IMR-90 (cell line): ENCODE results near the gene ATG14. TPM values are rescaled to one million over a fixed set of nuclear protein-coding genes. Genes with fewer than 3 reads are reported as not detected.

Experiments used
- ATAC-seq: fragments of 200-7000 bp; cut with Tn5 transposase; 2 replicates; pipeline ENCODE4 v1.9.1; 2020; ENCODE audit warnings: low read depth, mild to moderate bottlenecking, moderate library complexity
- BruUV-seq: library from RNA; stranded (reverse); fragments of 400-500 nt; replicated peaks from 2 replicates; lab custom pipeline; 2021; lab: Mats Ljungman, UMichigan
- CTCF ChIA-PET: fragments of 300-600 bp; formaldehyde crosslinking; extraction: SDS; loops from one replicate; lab custom pipeline; 2021; ENCODE audit warnings: antibody characterized with exemption; lab: Yijun Ruan, JAX
- POLR2A ChIA-PET: fragments of 300-600 bp; sonication (Branson Sonifier 250); formaldehyde crosslinking; loops from one replicate; lab custom pipeline; 2022; ENCODE audit warnings: antibody characterized with exemption; ENCODE audit not compliant: unreplicated experiment; lab: Charles Lee
- DNase-seq: peaks from one replicate; pipeline ENCODE4 v3.0.0; 2013
- H2AFZ ChIP-seq: replicated peaks from 2 replicates; pipeline ENCODE3; 2013; ENCODE audit warnings: low read length, mild to moderate bottlenecking; ENCODE audit not compliant: poor library complexity
- H2AK5ac ChIP-seq: 2 replicates; pipeline ENCODE4 v1.6.1; 2013; ENCODE audit warnings: low read depth, low read length, inconsistent platforms
- H2AK9ac ChIP-seq: replicated peaks from 2 replicates; pipeline ENCODE3; 2013; ENCODE audit warnings: mild to moderate bottlenecking, low read depth, low read length, moderate library complexity; ENCODE audit not compliant: poor library complexity
- H2BK120ac ChIP-seq: 2 replicates; pipeline ENCODE4 v1.6.1; 2013; ENCODE audit warnings: low read depth, low read length, inconsistent platforms
- H2BK15ac ChIP-seq: 3 replicates; pipeline ENCODE4 v1.6.1; 2013; ENCODE audit warnings: low read depth, low read length, inconsistent platforms
- H2BK20ac ChIP-seq: 2 replicates; pipeline ENCODE4 v1.6.1; 2013; ENCODE audit warnings: low read depth, mild to moderate bottlenecking, inconsistent platforms, low read length, moderate library complexity
- H2BK5ac ChIP-seq: 2 replicates; pipeline ENCODE4 v1.6.1; 2013; ENCODE audit warnings: mild to moderate bottlenecking, low read depth, low read length, inconsistent platforms; ENCODE audit not compliant: poor library complexity, severe bottlenecking
- H3K14ac ChIP-seq: replicated peaks from 2 replicates; pipeline ENCODE4 v1.6.1; 2013; ENCODE audit warnings: low read depth, low read length, inconsistent platforms
- H3K18ac ChIP-seq: 2 replicates; pipeline ENCODE4 v1.6.1; 2013; ENCODE audit warnings: low read depth, low read length, control low read depth
- H3K23ac ChIP-seq: 2 replicates; pipeline ENCODE4 v1.6.1; 2013; ENCODE audit warnings: low read depth, low read length, inconsistent platforms
- H3K27ac ChIP-seq: 2 replicates; pipeline ENCODE4 v1.5.1; 2013; ENCODE audit warnings: mild to moderate bottlenecking, control low read depth, low read length; ENCODE audit not compliant: insufficient read depth
- H3K27me3 ChIP-seq: 2 replicates; pipeline ENCODE4 v1.6.1; 2013; ENCODE audit warnings: low read length; ENCODE audit not compliant: control insufficient read depth, insufficient read depth
- H3K36me3 ChIP-seq: 2 replicates; pipeline ENCODE4 v1.6.1; 2013; ENCODE audit warnings: low read length, mixed read lengths; ENCODE audit not compliant: control insufficient read depth, insufficient read depth
- H3K4ac ChIP-seq: 2 replicates; pipeline ENCODE4 v1.6.1; 2013; ENCODE audit warnings: low read depth, low read length, inconsistent platforms
- H3K4me1 ChIP-seq: 2 replicates; pipeline ENCODE4 v1.6.1; 2013; ENCODE audit warnings: low read length, mixed read lengths; ENCODE audit not compliant: control insufficient read depth, insufficient read depth
- H3K4me2 ChIP-seq: 2 replicates; pipeline ENCODE4 v1.6.1; 2013; ENCODE audit warnings: low read depth, mild to moderate bottlenecking, control low read depth, low read length, moderate library complexity
- H3K4me3 ChIP-seq: 2 replicates; pipeline ENCODE4 v1.5.1; 2013; ENCODE audit warnings: low read depth, mild to moderate bottlenecking, control low read depth, low read length, moderate library complexity; ENCODE audit not compliant: insufficient read depth
- H3K56ac ChIP-seq: 2 replicates; pipeline ENCODE4 v1.6.1; 2013; ENCODE audit warnings: low read length, inconsistent platforms; ENCODE audit not compliant: insufficient read depth; ENCODE audit errors: extremely low read depth
- H3K79me1 ChIP-seq, 2 experiments: 2 replicates each; pipeline ENCODE4 v1.6.1; 2013; ENCODE audit warnings: low read length in 2 of 2, inconsistent platforms in 1 of 2, low read depth in 1 of 2
- H3K9ac ChIP-seq: 2 replicates; pipeline ENCODE4 v1.6.1; 2013; ENCODE audit warnings: low read depth, low read length, control low read depth
- H3K9me1 ChIP-seq: 2 replicates; pipeline ENCODE4 v1.6.1; 2013; ENCODE audit warnings: low read length, inconsistent platforms; ENCODE audit not compliant: insufficient read depth
- H3K9me3 ChIP-seq: 2 replicates; pipeline ENCODE4 v1.6.1; 2013; ENCODE audit warnings: low read length; ENCODE audit not compliant: control insufficient read depth, insufficient read depth
- H4K20me1 ChIP-seq: 2 replicates; pipeline ENCODE4 v1.6.1; 2013; ENCODE audit warnings: low read length, inconsistent platforms; ENCODE audit not compliant: insufficient read depth
- H4K5ac ChIP-seq: 2 replicates; pipeline ENCODE4 v1.6.1; 2013; ENCODE audit warnings: mild to moderate bottlenecking, low read depth, low read length, control low read depth
- H4K8ac ChIP-seq, 2 experiments: 2 replicates each; pipeline ENCODE4 v1.6.1; 2013; ENCODE audit warnings: low read depth in 2 of 2, low read length in 2 of 2, control low read depth in 1 of 2, inconsistent platforms in 1 of 2
- H4K91ac ChIP-seq: 2 replicates; pipeline ENCODE4 v1.6.1; 2013; ENCODE audit warnings: low read depth, low read length, inconsistent platforms; ENCODE audit not compliant: insufficient read depth
- BHLHE40 ChIP-seq: fragments of 150-350 bp; IDR thresholded peaks from 2 replicates; pipeline ENCODE4 v1.6.1; 2016; ENCODE audit warnings: mild to moderate bottlenecking, low read depth, low read length
- CEBPB ChIP-seq: IDR thresholded peaks from 2 replicates; pipeline ENCODE4 v1.6.1; 2012; ENCODE audit warnings: low read depth, low read length, improper control_type of control experiment
- CHD1 ChIP-seq: IDR thresholded peaks from 2 replicates; pipeline ENCODE4 v1.6.1; 2012; ENCODE audit warnings: low read depth, low read length, improper control_type of control experiment
- CTCF ChIP-seq: conservative IDR thresholded peaks from 2 replicates; pipeline ENCODE4 v1.5.1; 2012; ENCODE audit warnings: mild to moderate bottlenecking, low read depth, low read length, improper control_type of control experiment
- ELK1 ChIP-seq: fragments of 150-350 bp; IDR thresholded peaks from 2 replicates; pipeline ENCODE4 v1.6.1; 2016; ENCODE audit warnings: low read depth, mild to moderate bottlenecking, low read length, moderate library complexity, borderline replicate concordance
- FOS ChIP-seq: fragments of 150-350 bp; IDR thresholded peaks from 2 replicates; pipeline ENCODE4 v1.6.1; 2016; ENCODE audit warnings: low read depth, low read length
- MAFK ChIP-seq: IDR thresholded peaks from 2 replicates; pipeline ENCODE4 v1.6.1; 2012; ENCODE audit warnings: low read depth, low read length, improper control_type of control experiment
- MAZ ChIP-seq: IDR thresholded peaks from 2 replicates; pipeline ENCODE4 v1.6.1; 2012; ENCODE audit warnings: low read depth, mild to moderate bottlenecking, low read length, improper control_type of control experiment, moderate library complexity, borderline replicate concordance
- MXI1 ChIP-seq: IDR thresholded peaks from 2 replicates; pipeline ENCODE4 v1.6.1; 2012; ENCODE audit warnings: low read depth, mild to moderate bottlenecking, low read length, moderate library complexity, borderline replicate concordance
- NFE2L2 ChIP-seq: fragments of 150-350 bp; IDR thresholded peaks from 2 replicates; pipeline ENCODE4 v1.6.1; 2016; ENCODE audit warnings: low read depth, mild to moderate bottlenecking, low read length
- POLR2A ChIP-seq: IDR thresholded peaks from 2 replicates; pipeline ENCODE4 v1.6.1; 2012; ENCODE audit warnings: mild to moderate bottlenecking, low read depth, low read length
- RAD21 ChIP-seq: IDR thresholded peaks from 2 replicates; pipeline ENCODE4 v1.6.1; 2012; ENCODE audit warnings: low read length, improper control_type of control experiment
- RCOR1 ChIP-seq: IDR thresholded peaks from 2 replicates; pipeline ENCODE4 v1.6.1; 2012; ENCODE audit warnings: mild to moderate bottlenecking, low read length, improper control_type of control experiment; ENCODE audit not compliant: insufficient replicate concordance
- RFX5 ChIP-seq: IDR thresholded peaks from 2 replicates; pipeline ENCODE4 v1.8.0; 2012; ENCODE audit warnings: low read depth, mild to moderate bottlenecking, low read length, moderate library complexity
- SMC3 ChIP-seq: fragments of 150-350 bp; IDR thresholded peaks from 2 replicates; pipeline ENCODE4 v1.6.1; 2016; ENCODE audit warnings: low read depth, mild to moderate bottlenecking, antibody characterized with exemption, low read length, moderate library complexity
- WGBS, 2 experiments: methylation state at CpG; one replicate each; pipeline versions ENCODE4 v1.1.5 to v1.1.7; 2013; ENCODE audit warnings: missing lambda C conversion rate in 2 of 2; ENCODE audit not compliant: insufficient read length in 1 of 2; ENCODE audit errors: extremely low coverage in 2 of 2; 5-methylcytosine and 5-hydroxymethylcytosine counted together
- dilution Hi-C: fragments of 300-500 bp; cut with HindIII; formaldehyde crosslinking; loops from one replicate; pipeline ENCODE4 v1.14.3; 2018; ENCODE audit warnings: low sequenced_read_pairs; ENCODE audit not compliant: unreplicated experiment
- in situ Hi-C: fragments of 300-500 bp; cut with MboI; formaldehyde crosslinking; loops from 3 replicates; pipeline ENCODE4 v1.14.3; 2019; ENCODE audit warnings: low sequenced_read_pairs, inconsistent platforms, mixed read lengths
- intact Hi-C: fragments of 100-400 bp; cut with micrococcal nuclease; formaldehyde crosslinking; loops from 2 replicates; pipeline ENCODE4 v1.10.0; 2022
- polyA plus RNA-seq, 3 experiments: library from polyadenylated mRNA; depleted of rRNA; stranded (reverse); fragments of >200 nt; gene quantifications; 2 replicates each; pipeline ENCODE4 v1.2.3, GENCODE V29; 2012; ENCODE audit warnings: low replicate concordance in 1 of 3
- total RNA-seq: library from RNA; depleted of rRNA; stranded (reverse); fragments of >200 nt; gene quantifications from 2 replicates; pipeline ENCODE4 v1.2.3, GENCODE V29; 2012
- TF ChIP-seq, protein P1 (sequence below): fragments of 150-350 bp; IDR thresholded peaks from 2 replicates; pipeline ENCODE4 v1.6.1; 2017; ENCODE audit warnings: mild to moderate bottlenecking, antibody characterized with exemption, low read length, low read depth

ATG14 gene
- total and polyA plus RNA-seq, 2 of the 4 experiments (the other 2 are of a cell fraction) = 5.0 to 12.4 TPM

DNA sequence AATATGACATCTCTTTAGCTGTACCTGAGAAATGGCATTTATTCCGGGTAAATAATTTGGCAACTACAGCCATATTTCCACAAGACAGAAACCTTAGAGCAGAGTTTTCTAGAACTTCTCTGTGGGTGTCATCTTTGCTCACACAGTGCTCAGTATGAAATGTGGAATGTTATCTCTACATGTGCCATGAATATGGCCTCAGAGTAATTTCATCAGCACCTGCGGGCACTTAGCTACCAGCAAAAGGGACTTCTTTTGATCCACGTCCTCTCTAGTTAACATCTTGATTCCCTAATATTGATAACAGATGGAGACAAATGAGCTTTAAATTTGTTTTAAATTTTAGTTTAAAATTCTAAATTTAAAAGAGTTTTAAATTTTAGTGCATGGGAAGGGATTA is 2.9 kb upstream of the ATG14 start:
- Histone ChIP-seq H2AK5ac (no peak overlapping the region), H3K23ac (no peak overlapping the region), H4K5ac (no peak overlapping the region), H3K9me3 (no peaks in the 10 kb centered on the region), H2BK120ac (no peak overlapping the region), H3K14ac (no peak overlapping the region), H4K8ac (no peak overlapping the region), H2BK5ac (no peak overlapping the region), H4K20me1 (no peaks in the 10 kb centered on the region), H3K27ac (no peak overlapping the region), H3K79me1 (peaks cover 10 to 12% of the 10 kb centered on the region in 2 experiments), H2AK9ac (no peak overlapping the region), H3K4me2 (no peak overlapping the region), H3K4ac (no peak overlapping the region), H2BK20ac (no peak overlapping the region), H2AFZ (no peak overlapping the region), H3K56ac (no peak overlapping the region), H4K91ac (no peak overlapping the region), H3K9me1 (no peaks in the 10 kb centered on the region; the same call in 1 of the 2 replicates), H3K4me1 (peaks cover 2% of the 10 kb centered on the region; the same call in 1 of the 2 replicates), H3K27me3 (peaks cover 1% of the 10 kb centered on the region; the same call in 1 of the 2 replicates), H2BK15ac (no peak overlapping the region), H3K4me3 (no peak overlapping the region), H3K36me3 (no peaks in the 10 kb centered on the region), H3K18ac (no peak overlapping the region), H3K9ac (no peak overlapping the region)
- intact Hi-C loops = no loop called here
- no peak for DNase-seq
- TF ChIP-seq BHLHE40 (no peak), FOS (no peak), NFE2L2 (no peak), MAFK (no peak), SMC3 (no peak), ELK1 (no peak), MAZ (no peak), RAD21 (no peak), CEBPB (no peak), CHD1 (no peak), CTCF (no peak), RCOR1 (no peak), RFX5 (no peak), POLR2A (no peak), MXI1 (no peak)
- TF ChIP-seq, protein P1, sequence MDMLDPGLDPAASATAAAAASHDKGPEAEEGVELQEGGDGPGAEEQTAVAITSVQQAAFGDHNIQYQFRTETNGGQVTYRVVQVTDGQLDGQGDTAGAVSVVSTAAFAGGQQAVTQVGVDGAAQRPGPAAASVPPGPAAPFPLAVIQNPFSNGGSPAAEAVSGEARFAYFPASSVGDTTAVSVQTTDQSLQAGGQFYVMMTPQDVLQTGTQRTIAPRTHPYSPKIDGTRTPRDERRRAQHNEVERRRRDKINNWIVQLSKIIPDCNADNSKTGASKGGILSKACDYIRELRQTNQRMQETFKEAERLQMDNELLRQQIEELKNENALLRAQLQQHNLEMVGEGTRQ = no peak
- ATAC-seq = no peak
- dilution Hi-C loops = no loop called here
- in situ Hi-C loops = no loop called here
- ChIA-PET CTCF (no interaction called here), POLR2A (no interaction called here)
- WGBS, 2 experiments = no CpG with 5 or more reads among the region's 3 CpGs
- no TSS peak for BruUV-seq
